OCI-LY1 (cell line): ENCODE data around the gene SVOP.

Experiments
- EZH2 ChIP-seq: fragments of 200-600 bp; sonication (generic), shearing (Covaris generic); IDR thresholded peaks from 2 replicates; pipeline ENCODE4 v1.8.0; 2017; ENCODE audit warnings: borderline replicate concordance, mixed run types, mild to moderate bottlenecking, antibody characterized with exemption, low read length, moderate library complexity, mixed read lengths
- TF ChIP-seq, protein P1 (sequence below): fragments of 200-600 bp; sonication (generic), shearing (Covaris generic); IDR thresholded peaks from 2 replicates; pipeline ENCODE4 v1.5.1; 2017; ENCODE audit warnings: mild to moderate bottlenecking, antibody characterized with exemption, low read length, moderate library complexity, mixed read lengths

DNA sequence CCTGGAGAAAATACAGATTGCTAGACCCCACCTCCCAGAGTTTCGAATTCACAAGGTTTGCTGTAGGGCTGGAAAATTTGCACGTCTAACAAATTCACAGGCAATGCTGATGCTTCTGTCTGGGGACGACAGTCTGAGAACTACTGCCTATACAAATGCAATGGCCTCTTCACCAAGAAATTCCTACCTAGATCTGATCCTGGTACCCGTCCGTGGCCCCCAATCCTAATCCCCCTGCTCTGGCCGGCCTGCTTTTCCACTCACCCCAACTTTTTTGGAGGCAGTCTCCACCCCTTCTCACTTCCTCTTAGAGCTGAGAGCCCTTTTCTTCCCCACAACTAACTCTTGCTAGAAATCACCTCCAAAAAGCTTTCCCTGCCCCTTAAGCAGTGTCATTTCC lies 160.4 kb downstream of the SVOP start:
- TF ChIP-seq, protein P1, sequence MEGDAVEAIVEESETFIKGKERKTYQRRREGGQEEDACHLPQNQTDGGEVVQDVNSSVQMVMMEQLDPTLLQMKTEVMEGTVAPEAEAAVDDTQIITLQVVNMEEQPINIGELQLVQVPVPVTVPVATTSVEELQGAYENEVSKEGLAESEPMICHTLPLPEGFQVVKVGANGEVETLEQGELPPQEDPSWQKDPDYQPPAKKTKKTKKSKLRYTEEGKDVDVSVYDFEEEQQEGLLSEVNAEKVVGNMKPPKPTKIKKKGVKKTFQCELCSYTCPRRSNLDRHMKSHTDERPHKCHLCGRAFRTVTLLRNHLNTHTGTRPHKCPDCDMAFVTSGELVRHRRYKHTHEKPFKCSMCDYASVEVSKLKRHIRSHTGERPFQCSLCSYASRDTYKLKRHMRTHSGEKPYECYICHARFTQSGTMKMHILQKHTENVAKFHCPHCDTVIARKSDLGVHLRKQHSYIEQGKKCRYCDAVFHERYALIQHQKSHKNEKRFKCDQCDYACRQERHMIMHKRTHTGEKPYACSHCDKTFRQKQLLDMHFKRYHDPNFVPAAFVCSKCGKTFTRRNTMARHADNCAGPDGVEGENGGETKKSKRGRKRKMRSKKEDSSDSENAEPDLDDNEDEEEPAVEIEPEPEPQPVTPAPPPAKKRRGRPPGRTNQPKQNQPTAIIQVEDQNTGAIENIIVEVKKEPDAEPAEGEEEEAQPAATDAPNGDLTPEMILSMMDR, result no peak
- no peak for TF ChIP-seq EZH2
